ENCODE measurements around the gene CAPN2. TPM values are rescaled to one million over a fixed set of nuclear protein-coding genes. Genes with fewer than 3 reads are reported as not detected.

Gene CAPN2
- total RNA-seq, 2 experiments from 2014 or later = not detected

DNA sequence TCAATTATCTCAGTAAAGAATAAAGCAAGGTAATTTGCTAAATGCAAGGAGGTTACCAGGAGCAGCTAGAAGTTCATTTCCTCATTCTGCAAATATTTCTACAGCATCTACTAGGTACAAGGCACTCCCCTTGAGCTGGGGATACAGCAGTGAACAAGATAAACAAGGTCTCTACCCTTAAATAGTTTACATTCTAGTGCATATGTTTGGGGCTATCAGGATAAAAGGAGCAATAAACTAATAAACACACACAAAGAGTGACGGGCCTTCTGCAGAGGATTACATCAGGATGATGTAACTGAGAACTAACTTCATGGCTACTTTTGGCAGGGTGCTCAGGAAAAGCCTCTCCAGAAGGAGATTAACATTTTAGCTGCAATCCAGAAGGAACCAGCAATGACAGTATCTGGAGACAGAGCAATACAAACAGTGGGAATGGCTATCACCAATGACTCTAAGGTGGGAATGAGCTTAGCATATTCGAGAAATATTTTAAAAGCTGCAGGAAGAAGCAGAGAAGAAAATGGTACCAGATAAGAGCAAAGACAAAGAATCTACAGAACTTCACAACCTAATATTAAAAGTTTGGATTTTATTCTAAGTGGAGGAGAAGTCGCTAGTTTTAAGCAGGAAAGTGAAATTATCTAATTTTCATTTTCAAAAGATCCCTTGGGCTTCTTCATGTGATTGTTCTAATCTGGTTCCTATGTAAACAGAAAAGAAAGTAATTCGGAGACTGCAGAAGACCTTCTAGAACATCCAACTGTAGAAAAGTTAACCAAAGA is 107.6 kb downstream of the CAPN2 start:
- Histone ChIP-seq H3K79me2 (ENCODE audit: insufficient read depth, low read depth, low read length) (peaks cover 9% of the 10 kb centered on the region; the same call in 1 of the 2 replicates), H3K27ac (ENCODE audit: low read depth, low read length, poor library complexity, severe bottlenecking) (no peak overlapping the region), H3K9me2 (ENCODE audit: insufficient read depth, low read length) (no peaks in the 10 kb centered on the region), H3K9me3 (ENCODE audit: low read length) (no peaks in the 10 kb centered on the region), H3K36me3 (ENCODE audit: insufficient read depth, low read length) (peaks cover 15% of the 10 kb centered on the region), H2AFZ (ENCODE audit: low read length) (no peak overlapping the region), H3K4me3 (ENCODE audit: low read depth, low read length, poor library complexity, severe bottlenecking) (no peak overlapping the region), H3K4me1 (ENCODE audit: insufficient read depth, low read length, poor library complexity, severe bottlenecking) (peaks cover 10% of the 10 kb centered on the region), H4K20me1 (ENCODE audit: insufficient read depth, low read length) (0 out of 2 replicates have a peak, but pooled peaks cover 9% of the 10 kb centered on the region), H3K4me2 (ENCODE audit: low read length) (no peak overlapping the region)
- ChIA-PET CTCF (ENCODE audit: unreplicated experiment) (interaction anchor here (1.0 kb wide), 1 partner anchor 678 kb away, joined by 3 read pairs; no protein-coding TSS in a partner anchor), POLR2A (interaction anchor here (0.9 kb wide), 1 partner anchor 19 kb away, joined by 4 read pairs; no protein-coding TSS in a partner anchor)
- no peak for DNase-seq (ENCODE audit: low spot score)
- TF ChIP-seq, protein P1, sequence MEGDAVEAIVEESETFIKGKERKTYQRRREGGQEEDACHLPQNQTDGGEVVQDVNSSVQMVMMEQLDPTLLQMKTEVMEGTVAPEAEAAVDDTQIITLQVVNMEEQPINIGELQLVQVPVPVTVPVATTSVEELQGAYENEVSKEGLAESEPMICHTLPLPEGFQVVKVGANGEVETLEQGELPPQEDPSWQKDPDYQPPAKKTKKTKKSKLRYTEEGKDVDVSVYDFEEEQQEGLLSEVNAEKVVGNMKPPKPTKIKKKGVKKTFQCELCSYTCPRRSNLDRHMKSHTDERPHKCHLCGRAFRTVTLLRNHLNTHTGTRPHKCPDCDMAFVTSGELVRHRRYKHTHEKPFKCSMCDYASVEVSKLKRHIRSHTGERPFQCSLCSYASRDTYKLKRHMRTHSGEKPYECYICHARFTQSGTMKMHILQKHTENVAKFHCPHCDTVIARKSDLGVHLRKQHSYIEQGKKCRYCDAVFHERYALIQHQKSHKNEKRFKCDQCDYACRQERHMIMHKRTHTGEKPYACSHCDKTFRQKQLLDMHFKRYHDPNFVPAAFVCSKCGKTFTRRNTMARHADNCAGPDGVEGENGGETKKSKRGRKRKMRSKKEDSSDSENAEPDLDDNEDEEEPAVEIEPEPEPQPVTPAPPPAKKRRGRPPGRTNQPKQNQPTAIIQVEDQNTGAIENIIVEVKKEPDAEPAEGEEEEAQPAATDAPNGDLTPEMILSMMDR (conservative IDR thresholded peaks at IDR 0.05; ENCODE audit: low read length) = no peak
- no peak for TF ChIP-seq EZH2phosphoT487 (IDR thresholded peaks at IDR 0.05; ENCODE audit: borderline replicate concordance, low read depth, low read length)
- intact Hi-C loops (cut with micrococcal nuclease; ENCODE audit: unreplicated experiment) = no loop called here
- TSS peak; percentile 35 for BruUV-seq (replicated peaks)

DNA sequence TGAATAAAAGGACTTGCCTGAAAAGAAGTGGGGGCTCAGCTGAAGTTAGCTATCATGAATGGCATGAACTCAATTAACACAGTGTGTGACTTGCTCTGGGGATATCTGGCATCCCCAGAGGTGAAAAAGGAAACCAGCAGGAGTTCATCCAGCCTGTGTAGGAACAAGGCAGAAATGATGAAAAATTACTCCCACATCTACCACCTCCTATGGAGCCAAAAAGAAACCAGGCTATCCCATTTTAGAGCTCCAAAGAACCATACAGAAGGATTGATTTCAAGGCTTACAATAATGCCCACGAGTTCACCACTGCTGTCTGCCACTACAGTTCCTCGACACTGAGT is 108.1 kb downstream of the CAPN2 start:
- Histone ChIP-seq H3K4me1 (ENCODE audit: insufficient read depth, low read length, poor library complexity, severe bottlenecking) (peaks cover 10% of the 10 kb centered on the region), H3K79me2 (ENCODE audit: insufficient read depth, low read depth, low read length) (peaks cover 9% of the 10 kb centered on the region; the same call in 1 of the 2 replicates), H3K27ac (ENCODE audit: low read depth, low read length, poor library complexity, severe bottlenecking) (no peak overlapping the region), H3K9me3 (ENCODE audit: low read length) (no peaks in the 10 kb centered on the region), H4K20me1 (ENCODE audit: insufficient read depth, low read length) (0 out of 2 replicates have a peak, but pooled peaks cover 14% of the 10 kb centered on the region), H3K9me2 (ENCODE audit: insufficient read depth, low read length) (no peaks in the 10 kb centered on the region), H3K4me3 (ENCODE audit: low read depth, low read length, poor library complexity, severe bottlenecking) (no peak overlapping the region), H3K4me2 (ENCODE audit: low read length) (no peak overlapping the region), H3K36me3 (ENCODE audit: insufficient read depth, low read length) (peaks cover 15% of the 10 kb centered on the region), H2AFZ (ENCODE audit: low read length) (no peak overlapping the region)
- POLR2A ChIA-PET = interaction anchor here (0.9 kb wide), 1 partner anchor 19 kb away, joined by 4 read pairs; no protein-coding TSS in a partner anchor
- intact Hi-C loops (cut with micrococcal nuclease; ENCODE audit: unreplicated experiment) = no loop called here
- no peak for TF ChIP-seq EZH2phosphoT487 (IDR thresholded peaks at IDR 0.05; ENCODE audit: borderline replicate concordance, low read depth, low read length)
- TF ChIP-seq, protein P1 (conservative IDR thresholded peaks at IDR 0.05; ENCODE audit: low read length) = no peak
- CTCF ChIA-PET (ENCODE audit: unreplicated experiment) = interaction anchor here (1.0 kb wide), 1 partner anchor 677 kb away, joined by 3 read pairs; no protein-coding TSS in a partner anchor
- no peak for DNase-seq (ENCODE audit: low spot score)
- no TSS peak for BruUV-seq (replicated peaks)

DNA sequence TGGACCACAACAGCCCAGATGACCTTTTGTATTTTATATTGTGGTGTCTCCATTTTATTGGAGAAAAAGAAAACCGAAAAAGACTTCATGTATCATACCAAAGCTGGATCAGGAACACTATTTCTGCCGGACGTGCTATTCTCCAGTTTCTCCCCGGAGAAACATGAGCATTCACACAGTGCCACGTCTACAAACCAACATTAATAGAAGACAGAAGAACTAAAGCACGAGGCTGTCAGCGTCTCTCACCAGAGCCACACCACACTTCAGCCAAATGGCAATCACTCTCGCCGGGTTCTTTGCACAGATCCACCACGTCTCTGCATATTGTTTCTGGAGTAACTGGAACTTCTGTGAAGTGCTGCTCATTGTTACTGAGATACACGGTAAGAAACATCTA is 108.6 kb downstream of the CAPN2 start:
- Histone ChIP-seq H2AFZ (ENCODE audit: low read length) (no peak overlapping the region), H4K20me1 (ENCODE audit: insufficient read depth, low read length) (0 out of 2 replicates have a peak, but pooled peaks cover 14% of the 10 kb centered on the region), H3K36me3 (ENCODE audit: insufficient read depth, low read length) (peaks cover 15% of the 10 kb centered on the region), H3K9me2 (ENCODE audit: insufficient read depth, low read length) (no peaks in the 10 kb centered on the region), H3K4me3 (ENCODE audit: low read depth, low read length, poor library complexity, severe bottlenecking) (no peak overlapping the region), H3K4me2 (ENCODE audit: low read length) (no peak overlapping the region), H3K4me1 (ENCODE audit: insufficient read depth, low read length, poor library complexity, severe bottlenecking) (peaks cover 10% of the 10 kb centered on the region), H3K27ac (ENCODE audit: low read depth, low read length, poor library complexity, severe bottlenecking) (no peak overlapping the region), H3K79me2 (ENCODE audit: insufficient read depth, low read depth, low read length) (peaks cover 9% of the 10 kb centered on the region; the same call in 1 of the 2 replicates), H3K9me3 (ENCODE audit: low read length) (no peaks in the 10 kb centered on the region)
- ChIA-PET POLR2A (interaction anchor here (0.6 to 0.9 kb wide), 2 partner anchors 18 to 301 kb away, joined by 3 to 4 read pairs; no protein-coding TSS in a partner anchor), CTCF (ENCODE audit: unreplicated experiment) (interaction anchor here (1.0 kb wide), 1 partner anchor 677 kb away, joined by 3 read pairs; no protein-coding TSS in a partner anchor)
- TF ChIP-seq, protein P1 (conservative IDR thresholded peaks at IDR 0.05; ENCODE audit: low read length) = no peak
- no peak for TF ChIP-seq EZH2phosphoT487 (IDR thresholded peaks at IDR 0.05; ENCODE audit: borderline replicate concordance, low read depth, low read length)
- no TSS peak for BruUV-seq (replicated peaks)
- intact Hi-C loops (cut with micrococcal nuclease; ENCODE audit: unreplicated experiment) = no loop called here
- DNase-seq (ENCODE audit: low spot score) = no peak

Measured in OCI-LY7 (cell line).